Medulla oblongata (tissue), 1 donor: ENCODE results near the gene RETN.
"Not testable (repeated sequence)": the region's sequence is repeated elsewhere in the genome, so short reads cannot be mapped to it uniquely, and the experiment has no call there.

Source experiments
- DNase-seq: peaks from one replicate; pipeline ENCODE4 v3.0.0-alpha.2; 2015; ENCODE audit errors: extremely low spot score

RETN gene

GRCh38 chr19:7637374-7638256, 31.2 kb upstream of the RETN start:
- DNase-seq = no peak

GRCh38 chr19:7638802-7639465, 29.9 kb upstream of the RETN start:
- DNase-seq = no peak

- no peak for DNase-seq
These were observed 28.9 kb upstream of the RETN start for GRCh38 chr19:7639863-7640348.

- DNase-seq = no peak
These were observed 28.0 kb upstream of the RETN start for GRCh38 chr19:7640803-7641202.

GRCh38 chr19:7641290-7642276, 27.3 kb upstream of the RETN start:
- no peak for DNase-seq

GRCh38 chr19:7642295-7643030, 26.4 kb upstream of the RETN start:
- DNase-seq = no peak

- no peak for DNase-seq
These were observed 25.8 kb upstream of the RETN start for GRCh38 chr19:7643031-7643415.

- DNase-seq = not testable (repeated sequence)
These were observed 25.0 kb upstream of the RETN start for GRCh38 chr19:7643629-7644549.

- DNase-seq = no peak
These were observed 24.3 kb upstream of the RETN start for GRCh38 chr19:7644550-7644877.

GRCh38 chr19:7645163-7645562, 23.7 kb upstream of the RETN start:
- DNase-seq = no peak

- DNase-seq = no peak
These were observed 23.0 kb upstream of the RETN start for GRCh38 chr19:7645656-7646425.

GRCh38 chr19:7646426-7646700, 22.5 kb upstream of the RETN start:
- DNase-seq = no peak

- no peak for DNase-seq
These were observed 21.7 kb upstream of the RETN start for GRCh38 chr19:7647156-7647555.

GRCh38 chr19:7648265-7649014, 20.4 kb upstream of the RETN start:
- DNase-seq = no peak

- no peak for DNase-seq
These were observed 18.7 kb upstream of the RETN start for GRCh38 chr19:7650148-7650547.

GRCh38 chr19:7652061-7652641, 16.7 kb upstream of the RETN start:
- DNase-seq = peak; percentile 84

GRCh38 chr19:7654401-7654800, 14.4 kb upstream of the RETN start:
- DNase-seq = no peak

GRCh38 chr19:7655581-7655980, 13.3 kb upstream of the RETN start:
- no peak for DNase-seq
